Prostate gland (tissue), 2 donors: Measurements from ENCODE around the gene CHCHD1. TPM values are rescaled to one million over a fixed set of nuclear protein-coding genes. Genes with fewer than 3 reads are reported as not detected.

Experiments
- DNase-seq: peaks from one replicate; pipeline ENCODE4 v3.0.0-alpha.2; 2019; ENCODE audit warnings: low spot score
- H3K27ac ChIP-seq, 2 donors: fragments of 200-600 bp; sonication (generic); 2 replicates each; pipeline ENCODE4 v1.5.1; 2017 to 2019
- H3K27me3 ChIP-seq: fragments of 200-600 bp; sonication (generic); replicated peaks from 2 replicates; pipeline ENCODE4 v1.5.1; 2019; ENCODE audit not compliant: insufficient read depth
- H3K36me3 ChIP-seq, 2 donors: fragments of 200-600 bp; sonication (generic); 1 replicate in 1 of 2; 2 replicates in 1 of 2; pipeline versions ENCODE4 v1.5.1 to v1.8.1; 2017 to 2019
- H3K4me1 ChIP-seq: fragments of 200-600 bp; sonication (generic); replicated peaks from 2 replicates; pipeline ENCODE4 v1.5.1; 2019
- H3K4me3 ChIP-seq, 2 donors: fragments of 200-600 bp; sonication (generic); 2 replicates each; pipeline ENCODE4 v1.5.1; 2017 to 2019
- H3K9me3 ChIP-seq: fragments of 200-600 bp; sonication (generic); 2 replicates; pipeline ENCODE4 v1.5.1; 2017
- POLR2A ChIP-seq: fragments of 450-650 bp; IDR thresholded peaks from one replicate; pipeline ENCODE4 v1.6.1; 2016; ENCODE audit warnings: antibody characterized with exemption, mild to moderate bottlenecking
- POLR2AphosphoS5 ChIP-seq: sonication (generic); formaldehyde crosslinking; IDR thresholded peaks from one replicate; pipeline ENCODE4 v1.6.1; 2017; ENCODE audit warnings: antibody characterized with exemption
- WGBS: methylation state at CpG from one replicate; pipeline ENCODE4 v1.1.5; 2018; 5-methylcytosine and 5-hydroxymethylcytosine counted together
- intact Hi-C: fragments of 100-400 bp; cut with DNase I; formaldehyde crosslinking; loops from one replicate; pipeline ENCODE4 v1.14.2; 2022
- total RNA-seq, 2 donors: library from RNA; depleted of rRNA; stranded (reverse); fragments of >200 nt; gene quantifications; one replicate each; pipeline ENCODE4 v1.1.0, GENCODE V29; 2016
- TF ChIP-seq, protein P1 (sequence below), 4 experiments: fragments of 200-600 bp in 2 of 4; fragments of 450-650 bp in 2 of 4; sonication (generic) in 2 of 4; IDR thresholded peaks; 1 replicate in 3 of 4; 2 replicates in 1 of 4; pipeline ENCODE4 v1.5.1; 2016 to 2019; ENCODE audit warnings: antibody characterized with exemption in 4 of 4, mild to moderate bottlenecking in 2 of 4, moderate library complexity in 2 of 4

The CHCHD1 gene
- total RNA-seq, 2 donors from 2014 or later = 33.2 to 55.6 TPM

DNA sequence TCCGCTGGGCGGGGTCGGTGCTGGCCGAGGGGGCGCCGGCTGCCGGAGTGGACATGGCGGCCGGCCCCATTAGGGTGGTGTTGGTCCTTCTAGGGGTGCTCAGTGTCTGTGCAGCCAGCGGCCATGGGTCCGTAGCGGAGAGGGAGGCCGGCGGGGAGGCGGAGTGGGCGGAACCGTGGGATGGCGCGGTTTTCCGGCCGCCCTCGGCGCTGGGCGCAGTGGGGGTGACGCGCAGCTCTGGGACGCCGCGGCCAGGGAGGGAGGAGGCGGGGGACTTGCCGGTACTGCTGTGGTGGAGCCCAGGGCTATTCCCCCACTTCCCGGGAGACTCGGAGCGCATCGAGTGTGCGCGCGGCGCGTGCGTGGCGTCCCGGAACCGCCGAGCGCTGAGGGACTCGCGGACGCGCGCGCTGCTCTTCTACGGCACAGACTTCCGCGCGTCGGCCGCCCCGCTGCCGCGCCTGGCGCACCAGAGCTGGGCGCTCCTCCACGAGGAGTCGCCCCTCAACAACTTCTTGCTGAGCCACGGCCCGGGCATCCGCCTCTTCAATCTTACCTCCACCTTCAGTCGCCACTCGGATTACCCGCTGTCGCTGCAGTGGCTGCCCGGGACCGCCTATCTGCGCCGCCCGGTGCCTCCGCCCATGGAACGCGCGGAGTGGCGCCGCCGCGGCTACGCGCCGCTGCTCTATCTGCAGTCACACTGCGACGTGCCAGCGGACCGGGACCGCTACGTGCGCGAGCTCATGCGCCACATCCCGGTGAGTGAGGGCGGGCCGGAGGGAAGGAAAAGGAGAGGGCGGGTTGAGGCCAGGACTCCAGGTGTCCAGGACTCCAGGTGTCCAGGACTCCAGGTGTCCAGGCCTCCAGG is 9.3 kb upstream of the CHCHD1 start:
- Histone ChIP-seq H3K4me1 (peaks cover 9% of the 10 kb centered on the region), H3K4me3 (peak overlapping the region; percentile 73 to 81), H3K27me3 (no peaks in the 10 kb centered on the region), H3K27ac (peak overlapping the region; percentile 95 to 96), H3K9me3 (no peaks in the 10 kb centered on the region), H3K36me3 (peaks cover 0 to 15% of the 10 kb centered on the region in 2 donors)
- DNase-seq = peak; percentile 61
- under 1% methylated on average over 55 of the region's 101 CpGs for WGBS
- TF ChIP-seq POLR2A (peak; percentile 81), POLR2AphosphoS5 (peak; percentile 41)
- TF ChIP-seq, protein P1, sequence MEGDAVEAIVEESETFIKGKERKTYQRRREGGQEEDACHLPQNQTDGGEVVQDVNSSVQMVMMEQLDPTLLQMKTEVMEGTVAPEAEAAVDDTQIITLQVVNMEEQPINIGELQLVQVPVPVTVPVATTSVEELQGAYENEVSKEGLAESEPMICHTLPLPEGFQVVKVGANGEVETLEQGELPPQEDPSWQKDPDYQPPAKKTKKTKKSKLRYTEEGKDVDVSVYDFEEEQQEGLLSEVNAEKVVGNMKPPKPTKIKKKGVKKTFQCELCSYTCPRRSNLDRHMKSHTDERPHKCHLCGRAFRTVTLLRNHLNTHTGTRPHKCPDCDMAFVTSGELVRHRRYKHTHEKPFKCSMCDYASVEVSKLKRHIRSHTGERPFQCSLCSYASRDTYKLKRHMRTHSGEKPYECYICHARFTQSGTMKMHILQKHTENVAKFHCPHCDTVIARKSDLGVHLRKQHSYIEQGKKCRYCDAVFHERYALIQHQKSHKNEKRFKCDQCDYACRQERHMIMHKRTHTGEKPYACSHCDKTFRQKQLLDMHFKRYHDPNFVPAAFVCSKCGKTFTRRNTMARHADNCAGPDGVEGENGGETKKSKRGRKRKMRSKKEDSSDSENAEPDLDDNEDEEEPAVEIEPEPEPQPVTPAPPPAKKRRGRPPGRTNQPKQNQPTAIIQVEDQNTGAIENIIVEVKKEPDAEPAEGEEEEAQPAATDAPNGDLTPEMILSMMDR (IDR thresholded peaks at IDR 0.05) = peak in 2 of 4 experiments; percentile 19 to 34
- intact Hi-C loops = no loop called here

DNA sequence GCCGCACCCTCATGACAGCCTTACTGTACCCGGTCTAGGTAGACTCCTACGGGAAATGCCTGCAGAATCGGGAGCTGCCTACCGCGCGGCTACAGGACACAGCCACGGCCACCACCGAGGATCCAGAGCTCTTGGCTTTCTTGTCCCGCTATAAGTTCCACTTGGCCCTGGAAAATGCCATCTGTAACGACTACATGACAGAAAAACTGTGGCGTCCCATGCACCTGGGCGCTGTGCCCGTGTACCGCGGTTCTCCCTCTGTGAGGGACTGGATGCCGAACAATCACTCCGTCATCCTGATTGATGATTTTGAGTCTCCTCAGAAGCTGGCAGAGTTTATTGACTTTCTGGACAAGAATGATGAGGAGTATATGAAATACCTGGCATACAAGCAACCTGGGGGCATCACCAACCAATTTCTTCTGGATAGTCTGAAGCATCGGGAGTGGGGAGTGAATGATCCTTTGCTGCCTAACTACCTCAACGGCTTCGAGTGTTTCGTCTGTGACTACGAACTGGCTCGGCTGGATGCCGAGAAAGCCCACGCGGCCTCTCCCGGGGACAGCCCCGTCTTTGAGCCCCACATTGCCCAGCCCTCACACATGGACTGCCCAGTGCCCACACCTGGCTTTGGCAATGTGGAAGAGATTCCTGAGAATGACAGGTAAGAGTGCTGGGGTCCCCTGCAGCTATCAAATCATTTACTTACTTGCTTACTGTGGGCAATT is 8.5 kb upstream of the CHCHD1 start:
- peak overlapping the region; percentile 95 to 96 for H3K27ac ChIP-seq
- H3K27me3 ChIP-seq = no peaks in the 10 kb centered on the region
- intact Hi-C loops = no loop called here
- no peaks in the 10 kb centered on the region for H3K9me3 ChIP-seq
- H3K36me3 ChIP-seq = peaks cover 0 to 10% of the 10 kb centered on the region in 2 donors
- TF ChIP-seq POLR2A (no peak), POLR2AphosphoS5 (no peak)
- TF ChIP-seq, protein P1 (IDR thresholded peaks at IDR 0.05) = no peak
- WGBS = 5% methylated on average over 29 of the region's 29 CpGs
- no peak for DNase-seq
- peaks cover 9% of the 10 kb centered on the region for H3K4me1 ChIP-seq
- peak overlapping the region; percentile 73 to 81 for H3K4me3 ChIP-seq

DNA sequence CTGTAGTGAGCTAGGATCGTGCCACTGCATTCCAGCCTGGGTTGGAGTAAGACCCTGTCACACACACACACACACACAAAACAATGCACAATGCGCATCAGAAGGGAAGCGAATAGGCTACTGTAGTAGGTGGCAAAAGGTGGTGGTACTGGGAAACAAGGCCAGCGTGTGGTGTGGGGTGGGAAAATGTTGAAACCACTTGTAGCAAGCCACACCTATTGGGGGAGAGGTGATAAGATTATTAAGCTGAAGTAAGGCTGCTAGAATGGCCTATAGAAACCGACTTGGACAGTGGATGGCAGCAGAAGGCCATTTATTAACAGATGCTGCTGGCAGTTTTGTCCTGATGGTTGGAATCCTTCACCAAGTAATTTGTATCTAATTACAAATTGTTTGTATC is 7.2 kb upstream of the CHCHD1 start:
- peaks cover 0 to 10% of the 10 kb centered on the region in 2 donors for H3K36me3 ChIP-seq
- H3K27me3 ChIP-seq = no peaks in the 10 kb centered on the region
- no peak for DNase-seq
- H3K27ac ChIP-seq = no peak overlapping the region
- intact Hi-C loops = no loop called here
- no peak overlapping the region for H3K4me3 ChIP-seq
- no peaks in the 10 kb centered on the region for H3K9me3 ChIP-seq
- TF ChIP-seq POLR2A = no peak
- TF ChIP-seq, protein P1 (IDR thresholded peaks at IDR 0.05) = no peak
- no peak for TF ChIP-seq POLR2AphosphoS5
- WGBS = 42% methylated on average over 5 of the region's 5 CpGs
- peaks cover 9% of the 10 kb centered on the region for H3K4me1 ChIP-seq

DNA sequence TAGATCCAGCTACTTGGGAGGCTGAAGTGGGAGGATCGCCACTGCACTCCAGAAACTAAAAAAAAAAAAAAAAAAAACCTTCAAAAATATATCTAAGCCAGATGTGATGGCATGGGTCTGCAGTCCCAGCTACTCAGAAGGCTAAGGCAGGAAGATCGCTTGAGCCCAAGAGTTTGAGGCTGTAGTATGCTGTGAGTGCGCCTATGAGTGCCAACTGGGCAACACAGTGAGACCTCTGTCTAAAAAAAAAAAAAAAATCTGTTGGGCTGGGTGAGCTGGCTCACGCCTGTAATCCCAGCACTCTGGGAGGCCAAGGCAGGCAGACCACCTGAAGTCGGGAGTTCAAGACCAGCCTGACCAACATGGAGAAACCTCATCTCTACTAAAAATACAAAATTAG is 2.8 kb upstream of the CHCHD1 start:
- no peak for DNase-seq
- no peaks in the 10 kb centered on the region for H3K27me3 ChIP-seq
- WGBS = 90% methylated on average over 5 of the region's 5 CpGs
- intact Hi-C loops = no loop called here
- no peak overlapping the region for H3K4me3 ChIP-seq
- TF ChIP-seq POLR2AphosphoS5 = no peak
- TF ChIP-seq POLR2A = no peak
- TF ChIP-seq, protein P1 (IDR thresholded peaks at IDR 0.05) = no peak
- H3K4me1 ChIP-seq = peaks cover 7% of the 10 kb centered on the region
- no peak overlapping the region for H3K27ac ChIP-seq
- no peaks in the 10 kb centered on the region for H3K36me3 ChIP-seq
- no peaks in the 10 kb centered on the region for H3K9me3 ChIP-seq
